ENCODE measurements around the gene LUC7L2.
"Not testable (repeated sequence)": the region's sequence is repeated elsewhere in the genome, so short reads cannot be mapped to it uniquely, and the experiment has no call there.

Gene LUC7L2

GRCh38 chr7:139465072-139465471 lies 105.4 kb downstream of the LUC7L2 start:
- H3K36me3 ChIP-seq (ENCODE audit: control insufficient read depth, insufficient read depth, low read length); H3K4me1 ChIP-seq (ENCODE audit: control insufficient read depth, insufficient read depth, low read length); H3K9ac ChIP-seq (ENCODE audit: low read length); H3K27me3 ChIP-seq (ENCODE audit: control insufficient read depth, insufficient read depth, low read length); H3K4me3 ChIP-seq (ENCODE audit: low read length); H3K27ac ChIP-seq (ENCODE audit: low read depth, low read length): not testable (repeated sequence)

- H3K27ac ChIP-seq (ENCODE audit: low read depth, low read length); H3K4me1 ChIP-seq (ENCODE audit: control insufficient read depth, insufficient read depth, low read length); H3K9ac ChIP-seq (ENCODE audit: low read length); H3K4me3 ChIP-seq (ENCODE audit: low read length); H3K36me3 ChIP-seq (ENCODE audit: control insufficient read depth, insufficient read depth, low read length); H3K27me3 ChIP-seq (ENCODE audit: control insufficient read depth, insufficient read depth, low read length): not testable (repeated sequence)
Observed at GRCh38 chr7:139467729-139468128, 108.0 kb downstream of the LUC7L2 start.

- not testable (repeated sequence) for H3K27ac ChIP-seq (ENCODE audit: low read depth, low read length); H3K9ac ChIP-seq (ENCODE audit: low read length); H3K4me3 ChIP-seq (ENCODE audit: low read length); H3K27me3 ChIP-seq (ENCODE audit: control insufficient read depth, insufficient read depth, low read length); H3K36me3 ChIP-seq (ENCODE audit: control insufficient read depth, insufficient read depth, low read length); H3K4me1 ChIP-seq (ENCODE audit: control insufficient read depth, insufficient read depth, low read length)
Observed at GRCh38 chr7:139468281-139468680, 108.6 kb downstream of the LUC7L2 start.

GRCh38 chr7:139471740-139472353 lies 112.2 kb downstream of the LUC7L2 start:
- H3K27me3 ChIP-seq (ENCODE audit: control insufficient read depth, insufficient read depth, low read length): no peaks in the 10 kb centered on the region
- no peaks in the 10 kb centered on the region for H3K36me3 ChIP-seq (ENCODE audit: control insufficient read depth, insufficient read depth, low read length)
- no peaks in the 10 kb centered on the region for H3K4me1 ChIP-seq (ENCODE audit: control insufficient read depth, insufficient read depth, low read length)
- no peak overlapping the region for H3K4me3 ChIP-seq (ENCODE audit: low read length)
- H3K9ac ChIP-seq (ENCODE audit: low read length): no peak overlapping the region
- H3K27ac ChIP-seq (ENCODE audit: low read depth, low read length): no peak overlapping the region
